Gastroesophageal sphincter (tissue), 3 donors: ENCODE data around the gene LRRC47.

ENCODE experiments used
- CTCF ChIP-seq, 4 experiments: fragments of 200-600 bp in 2 of 4; fragments of 450-650 bp in 2 of 4; sonication (generic) in 1 of 4; IDR thresholded peaks; one replicate each; pipeline ENCODE4 v1.5.1; 2017 to 2019; ENCODE audit warnings: antibody characterized with exemption in 4 of 4, mild to moderate bottlenecking in 2 of 4, moderate library complexity in 2 of 4
- EP300 ChIP-seq: sonication (generic); formaldehyde crosslinking; IDR thresholded peaks from one replicate; pipeline ENCODE4 v1.6.1; 2017; ENCODE audit warnings: antibody characterized with exemption, mild to moderate bottlenecking
- POLR2A ChIP-seq, 2 donors: fragments of 450-650 bp; IDR thresholded peaks; one replicate each; pipeline ENCODE4 v1.6.1; 2017; ENCODE audit warnings: antibody characterized with exemption in 2 of 2, mild to moderate bottlenecking in 2 of 2, moderate library complexity in 1 of 2
- POLR2AphosphoS5 ChIP-seq: sonication (generic); formaldehyde crosslinking; IDR thresholded peaks from one replicate; pipeline ENCODE4 v1.6.1; 2017; ENCODE audit warnings: antibody characterized with exemption

- TF ChIP-seq POLR2AphosphoS5 (no peak), CTCF (IDR thresholded peaks at IDR 0.05) (no peak), POLR2A (IDR thresholded peaks at IDR 0.05) (no peak), EP300 (no peak)
Measured at GRCh38 chr1:3836421-3836820, 40.1 kb upstream of the LRRC47 start.
